ENCODE results near the gene CYLD.

Gene CYLD

GRCh38 chr16:50731130-50731988 lies 10.5 kb upstream of the CYLD start:
- no peak for DNase-seq
- H3K27ac ChIP-seq: no peak overlapping the region
- H3K27me3 ChIP-seq (ENCODE audit: insufficient read depth, low read depth, severe bottlenecking): peaks cover 4% of the 10 kb centered on the region
- H3K9me3 ChIP-seq (ENCODE audit: severe bottlenecking): no peaks in the 10 kb centered on the region
- no peaks in the 10 kb centered on the region for H3K36me3 ChIP-seq
- TF ChIP-seq CTCF (IDR thresholded peaks at IDR 0.05; ENCODE audit: low read depth, low read length): no peak
- no peak overlapping the region for H3K4me3 ChIP-seq (ENCODE audit: low read depth, low read length)

- no peak overlapping the region for H3K27ac ChIP-seq
- H3K36me3 ChIP-seq: no peaks in the 10 kb centered on the region
- H3K27me3 ChIP-seq (ENCODE audit: insufficient read depth, low read depth, severe bottlenecking): peaks cover 13% of the 10 kb centered on the region
These were observed 9.7 kb upstream of the CYLD start for GRCh38 chr16:50731989-50732832.

GRCh38 chr16:50733468-50733867 lies 8.4 kb upstream of the CYLD start:
- H3K4me3 ChIP-seq (ENCODE audit: low read depth, low read length): no peak overlapping the region
- H3K9me3 ChIP-seq (ENCODE audit: severe bottlenecking): no peaks in the 10 kb centered on the region
- H3K27ac ChIP-seq: no peak overlapping the region
- DNase-seq: no peak
- no peaks in the 10 kb centered on the region for H3K36me3 ChIP-seq
- no peak for TF ChIP-seq CTCF (IDR thresholded peaks at IDR 0.05; ENCODE audit: low read depth, low read length)
- peaks cover 19% of the 10 kb centered on the region for H3K27me3 ChIP-seq (ENCODE audit: insufficient read depth, low read depth, severe bottlenecking)

More at GRCh38 chr16:50731989-50732832, 9.7 kb upstream of the CYLD start:
- DNase-seq: no peak
- H3K4me3 ChIP-seq (ENCODE audit: low read depth, low read length): no peak overlapping the region
- no peak for TF ChIP-seq CTCF (IDR thresholded peaks at IDR 0.05; ENCODE audit: low read depth, low read length)
- H3K9me3 ChIP-seq (ENCODE audit: severe bottlenecking): no peaks in the 10 kb centered on the region

- Histone ChIP-seq H3K27me3 (ENCODE audit: insufficient read depth, low read depth, severe bottlenecking) (peaks cover 25% of the 10 kb centered on the region), H3K4me3 (ENCODE audit: low read depth, low read length) (no peak overlapping the region), H3K36me3 (no peaks in the 10 kb centered on the region), H3K9me3 (ENCODE audit: severe bottlenecking) (no peaks in the 10 kb centered on the region), H3K27ac (no peak overlapping the region)
- no peak for DNase-seq
- no peak for TF ChIP-seq CTCF (IDR thresholded peaks at IDR 0.05; ENCODE audit: low read depth, low read length)
These were observed 6.2 kb upstream of the CYLD start for GRCh38 chr16:50735629-50736122.

- no peak for TF ChIP-seq CTCF (IDR thresholded peaks at IDR 0.05; ENCODE audit: low read depth, low read length)
- H3K27me3 ChIP-seq (ENCODE audit: insufficient read depth, low read depth, severe bottlenecking): peaks cover 25% of the 10 kb centered on the region
These were observed 5.4 kb upstream of the CYLD start for GRCh38 chr16:50736448-50736847.

More at GRCh38 chr16:50736448-50736847, 5.4 kb upstream of the CYLD start:
- H3K9me3 ChIP-seq (ENCODE audit: severe bottlenecking): no peaks in the 10 kb centered on the region
- no peak for DNase-seq
- H3K27ac ChIP-seq: no peak overlapping the region
- H3K4me3 ChIP-seq (ENCODE audit: low read depth, low read length): no peak overlapping the region
- H3K36me3 ChIP-seq: no peaks in the 10 kb centered on the region

Measured in WERI-Rb-1 (cell line).